Measurements from ENCODE around the gene DDX20.

Gene DDX20

DNA sequence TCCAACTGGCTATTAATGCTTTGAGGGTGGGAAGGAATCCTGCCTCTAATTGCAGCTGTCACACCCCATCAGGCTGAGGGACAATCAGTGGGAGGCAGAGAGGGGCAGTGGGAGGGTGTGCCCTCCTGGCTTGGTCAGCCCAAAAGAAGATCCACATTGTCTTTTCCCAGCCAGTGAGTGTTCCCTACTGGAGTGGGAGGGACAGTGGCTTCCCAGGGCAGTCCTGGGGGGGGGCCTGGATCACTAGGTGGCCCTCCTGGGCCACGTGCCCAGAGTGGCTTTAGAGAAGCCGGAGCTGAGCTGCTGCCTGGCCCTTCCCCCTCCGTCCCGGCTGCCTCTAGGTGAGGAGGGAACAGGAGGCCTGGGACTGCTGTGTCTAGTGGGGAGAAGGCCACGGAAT lies 30.5 kb upstream of the DDX20 start:
- no peak for DNase-seq
- no peak for TF ChIP-seq POLR2A (IDR thresholded peaks at IDR 0.05; ENCODE audit: low read length)
- TF ChIP-seq GATA1 (IDR thresholded peaks at IDR 0.05; ENCODE audit: low read depth, low read length): no peak

DNA sequence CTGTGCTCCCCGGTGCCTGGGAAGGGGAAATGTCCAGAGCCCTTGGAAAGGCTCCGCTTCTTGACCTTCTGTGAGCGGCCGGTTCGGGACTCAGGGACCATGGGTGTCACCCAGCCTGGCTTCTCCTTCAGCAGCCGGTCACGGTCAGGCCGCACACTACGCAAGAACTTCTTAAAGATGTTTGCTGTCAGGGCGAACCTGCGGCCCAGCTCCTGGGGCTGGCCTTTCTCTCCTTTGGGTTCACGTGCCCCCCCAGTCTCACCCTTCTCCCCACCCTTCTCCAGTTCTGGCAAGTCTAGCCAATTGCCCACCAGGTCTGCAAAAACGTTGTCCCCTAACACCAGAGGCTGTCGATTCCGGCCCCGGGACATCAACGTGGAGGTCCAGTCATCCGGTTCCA lies 28.6 kb upstream of the DDX20 start:
- TF ChIP-seq GATA1 (IDR thresholded peaks at IDR 0.05; ENCODE audit: low read depth, low read length): no peak
- TF ChIP-seq POLR2A (IDR thresholded peaks at IDR 0.05; ENCODE audit: low read length): no peak
- no peak for DNase-seq

- no peak for TF ChIP-seq POLR2A (IDR thresholded peaks at IDR 0.05; ENCODE audit: low read length)
- TF ChIP-seq GATA1 (IDR thresholded peaks at IDR 0.05; ENCODE audit: low read depth, low read length): no peak
- DNase-seq: peak in 1 of 2 experiments; percentile 11
These were observed 26.3 kb upstream of the DDX20 start for GRCh38 chr1:111729271-111729921.

DNA sequence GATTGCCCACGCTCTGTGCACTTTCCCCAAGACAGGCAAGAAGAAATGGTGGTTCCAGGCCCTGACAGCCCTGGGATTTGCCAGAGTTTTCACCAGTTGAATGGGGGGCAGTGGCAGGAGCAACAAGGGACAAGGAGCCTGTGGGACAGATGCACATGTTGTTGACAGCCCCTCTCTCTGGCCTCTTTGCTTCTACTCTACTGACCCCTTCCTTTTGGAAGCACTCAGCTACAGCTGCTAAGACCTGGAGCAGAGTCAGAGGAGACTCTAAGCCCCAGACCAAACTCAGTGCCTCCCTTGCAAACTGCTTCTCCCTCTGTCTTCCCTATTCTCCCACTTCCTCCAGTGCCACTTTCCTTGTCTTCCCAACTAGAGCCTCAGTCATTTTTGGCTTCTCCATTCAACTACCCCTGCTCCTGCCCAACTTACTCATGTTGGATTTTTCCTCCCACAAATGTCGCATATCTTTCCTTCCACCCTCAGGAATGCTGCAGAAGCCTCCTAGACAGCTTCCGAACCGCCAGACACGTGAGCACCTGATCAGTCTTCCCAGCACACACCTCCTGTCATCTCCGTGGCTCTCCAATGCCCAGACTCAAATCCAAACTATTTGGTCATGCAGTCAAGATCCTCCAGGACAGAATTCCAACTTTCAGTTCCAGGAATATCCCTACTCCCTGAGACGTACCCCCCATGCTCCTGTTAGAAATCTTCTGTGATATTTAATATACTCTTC lies 25.6 kb upstream of the DDX20 start:
- no peak for DNase-seq
- TF ChIP-seq GATA1 (IDR thresholded peaks at IDR 0.05; ENCODE audit: low read depth, low read length) (no peak), POLR2A (IDR thresholded peaks at IDR 0.05; ENCODE audit: low read length) (no peak)

DNA sequence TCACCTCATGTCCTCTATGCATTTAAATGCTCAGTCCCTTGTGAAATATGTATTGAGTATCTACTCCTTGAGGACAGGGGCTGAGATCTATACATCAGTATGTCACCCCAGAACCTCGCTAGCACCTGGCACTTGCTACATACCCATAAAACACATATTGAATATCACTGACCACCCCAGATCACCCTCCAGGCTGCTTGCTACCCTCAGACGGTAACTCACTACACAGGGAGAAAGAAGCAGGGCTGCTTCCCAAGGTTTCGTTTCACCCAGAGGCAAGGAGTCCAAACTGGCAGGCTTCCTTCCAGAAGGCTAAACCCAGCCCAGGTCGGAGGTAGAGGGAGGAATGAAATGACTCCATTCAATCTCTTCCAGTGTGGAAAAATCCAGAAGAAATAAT lies 25.0 kb upstream of the DDX20 start:
- no peak for TF ChIP-seq POLR2A (IDR thresholded peaks at IDR 0.05; ENCODE audit: low read length)
- no peak for DNase-seq

DNA sequence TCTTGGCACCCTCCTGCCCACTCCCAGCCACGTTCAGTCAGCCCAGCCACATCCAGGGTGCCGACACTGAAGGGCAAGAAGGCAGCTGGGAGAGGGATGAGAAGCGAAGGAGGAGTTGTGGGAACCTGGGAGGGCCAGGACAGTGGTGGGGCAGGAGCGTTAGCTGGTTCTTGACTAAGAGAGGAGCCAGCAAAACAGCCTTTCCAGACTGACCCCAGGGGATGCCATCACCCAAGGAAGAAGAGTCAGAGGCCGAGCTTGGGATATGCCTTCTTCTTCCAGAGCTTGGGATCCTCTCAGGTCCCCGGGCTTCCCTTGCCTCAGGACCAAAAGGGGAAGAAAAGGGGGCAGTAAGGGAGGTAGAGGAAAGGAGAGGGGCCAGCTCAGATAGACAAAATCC lies 23.7 kb upstream of the DDX20 start:
- TF ChIP-seq POLR2A (IDR thresholded peaks at IDR 0.05; ENCODE audit: low read length) (no peak), GATA1 (IDR thresholded peaks at IDR 0.05; ENCODE audit: low read depth, low read length) (no peak)
- DNase-seq: no peak

- no peak for TF ChIP-seq POLR2A (IDR thresholded peaks at IDR 0.05; ENCODE audit: low read length)
- TF ChIP-seq GATA1 (IDR thresholded peaks at IDR 0.05; ENCODE audit: low read depth, low read length): no peak
These were observed 23.0 kb upstream of the DDX20 start for GRCh38 chr1:111732718-111733117.

GRCh38 chr1:111733183-111733991 lies 22.3 kb upstream of the DDX20 start:
- DNase-seq: peak in 1 of 2 experiments; percentile 38
- TF ChIP-seq GATA1 (IDR thresholded peaks at IDR 0.05; ENCODE audit: low read depth, low read length) (no peak), POLR2A (IDR thresholded peaks at IDR 0.05; ENCODE audit: low read length) (no peak)

More at GRCh38 chr1:111732718-111733117, 23.0 kb upstream of the DDX20 start:
- DNase-seq: no peak

- no peak for DNase-seq
- no peak for TF ChIP-seq POLR2A (IDR thresholded peaks at IDR 0.05; ENCODE audit: low read length)
- TF ChIP-seq GATA1 (IDR thresholded peaks at IDR 0.05; ENCODE audit: low read depth, low read length): no peak
These were observed 21.7 kb upstream of the DDX20 start for GRCh38 chr1:111733992-111734341.

GRCh38 chr1:111734426-111734825 lies 21.3 kb upstream of the DDX20 start:
- TF ChIP-seq GATA1 (IDR thresholded peaks at IDR 0.05; ENCODE audit: low read depth, low read length) (no peak), POLR2A (IDR thresholded peaks at IDR 0.05; ENCODE audit: low read length) (no peak)
- DNase-seq: no peak

GRCh38 chr1:111734856-111735255 lies 20.8 kb upstream of the DDX20 start:
- DNase-seq: no peak

DNA sequence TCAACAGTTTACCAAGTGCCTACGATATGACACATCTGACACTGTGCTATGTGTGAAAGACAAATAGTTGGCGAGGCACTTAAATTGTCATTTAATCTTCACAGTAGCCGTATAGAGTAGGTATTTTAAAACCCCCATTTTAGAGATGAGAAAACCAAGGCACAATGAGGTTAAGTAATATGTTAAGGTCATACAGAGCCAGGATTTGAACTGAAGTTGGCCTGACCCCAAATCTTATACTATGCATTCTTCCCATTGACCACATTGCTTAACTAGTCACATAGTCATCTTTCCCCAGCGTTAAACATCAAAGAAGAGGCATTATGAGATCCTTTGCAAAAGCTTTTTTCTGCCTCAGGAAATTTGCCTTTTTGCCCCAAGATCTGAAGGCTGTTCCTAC lies 20.4 kb upstream of the DDX20 start:
- TF ChIP-seq POLR2A (IDR thresholded peaks at IDR 0.05; ENCODE audit: low read length) (no peak), GATA1 (IDR thresholded peaks at IDR 0.05; ENCODE audit: low read depth, low read length) (no peak)
- no peak for DNase-seq

More at GRCh38 chr1:111734856-111735255, 20.8 kb upstream of the DDX20 start:
- TF ChIP-seq GATA1 (IDR thresholded peaks at IDR 0.05; ENCODE audit: low read depth, low read length): no peak
- TF ChIP-seq POLR2A (IDR thresholded peaks at IDR 0.05; ENCODE audit: low read length): no peak

DNA sequence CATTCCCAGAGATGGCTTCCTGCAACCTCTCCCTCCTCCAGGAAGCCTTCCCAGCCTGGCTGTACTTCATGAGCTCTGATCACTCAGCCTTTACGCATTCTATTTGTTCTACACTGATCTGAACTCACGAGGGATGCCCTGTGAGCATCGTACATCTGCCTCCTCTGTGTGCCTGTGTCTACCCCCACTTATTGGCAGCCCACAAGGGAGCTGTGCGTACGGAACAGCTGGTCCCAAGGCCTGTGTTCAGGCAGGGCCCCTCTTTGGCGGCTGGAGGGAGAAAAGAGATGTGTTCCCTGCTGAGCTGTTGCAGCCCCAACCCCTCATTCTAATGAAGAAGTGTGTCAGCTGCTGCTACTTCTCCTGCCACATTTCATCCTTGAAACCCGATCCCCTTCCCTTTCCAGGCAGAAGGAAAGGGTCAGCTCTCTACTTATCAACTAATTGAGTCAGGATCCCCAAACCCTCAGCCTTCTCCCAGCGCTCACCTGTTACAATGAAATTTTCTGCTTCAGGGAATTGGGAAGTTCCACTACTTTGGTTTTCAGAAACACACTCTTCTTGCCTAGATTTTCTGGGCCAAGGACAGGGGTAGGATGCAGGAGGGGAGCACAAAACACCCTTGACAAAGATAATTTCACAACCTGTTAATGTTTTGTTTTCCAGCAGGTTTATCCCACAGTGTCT lies 19.7 kb upstream of the DDX20 start:
- no peak for DNase-seq
- no peak for TF ChIP-seq POLR2A (IDR thresholded peaks at IDR 0.05; ENCODE audit: low read length)
- TF ChIP-seq GATA1 (IDR thresholded peaks at IDR 0.05; ENCODE audit: low read depth, low read length): no peak

Data from erythroblast (primary cell).